GM23338 (cell line): ENCODE results near the gene RBP3. TPM values are rescaled to one million over a fixed set of nuclear protein-coding genes. Genes with fewer than 3 reads are reported as not detected.
A peak's percentile ranks its signal among the peaks of the same experiment; 100 is the strongest.

Experiments
- ATAC-seq: fragments of 200-7000 bp; cut with Tn5 transposase; 3 replicates; pipeline ENCODE4 v1.9.1; 2020
- DNase-seq: peaks from one replicate; pipeline ENCODE4 v3.0.0-alpha.2; 2015; ENCODE audit warnings: low spot score
- H2AFZ ChIP-seq: fragments of 200-600 bp; sonication (generic); 2 replicates; pipeline ENCODE4 v1.8.0; 2016; ENCODE audit warnings: antibody characterized with exemption, mild to moderate bottlenecking, moderate library complexity
- H3F3A ChIP-seq: fragments of 200-600 bp; sonication (generic); replicated peaks from 2 replicates; pipeline ENCODE4 v1.8.0; 2017; ENCODE audit warnings: antibody characterized with exemption, mixed run types, low read depth
- H3K27ac ChIP-seq: fragments of 200-600 bp; sonication (generic); 2 replicates; pipeline ENCODE4 v1.6.1; 2016; ENCODE audit warnings: low read depth
- H3K27me3 ChIP-seq: fragments of 200-600 bp; sonication (generic); 2 replicates; pipeline ENCODE4 v1.8.0; 2016; ENCODE audit warnings: mild to moderate bottlenecking, mixed run types, moderate library complexity; ENCODE audit not compliant: insufficient read depth
- H3K36me3 ChIP-seq: fragments of 200-600 bp; sonication (generic); 2 replicates; pipeline ENCODE4 v1.8.0; 2016; ENCODE audit warnings: mild to moderate bottlenecking; ENCODE audit not compliant: insufficient read depth
- H3K4me1 ChIP-seq: fragments of 200-600 bp; sonication (generic); 2 replicates; pipeline ENCODE4 v1.8.0; 2016; ENCODE audit warnings: mild to moderate bottlenecking, moderate library complexity; ENCODE audit not compliant: insufficient read depth
- H3K4me2 ChIP-seq: fragments of 200-600 bp; sonication (generic); 2 replicates; pipeline ENCODE4 v1.7.1; 2017; ENCODE audit warnings: mixed run types
- H3K4me3 ChIP-seq: fragments of 200-600 bp; sonication (generic); 2 replicates; pipeline ENCODE4 v1.6.1; 2016; ENCODE audit warnings: mixed run types
- H3K79me2 ChIP-seq: fragments of 200-600 bp; sonication (generic); replicated peaks from 2 replicates; pipeline ENCODE4 v1.8.0; 2017; ENCODE audit warnings: mild to moderate bottlenecking; ENCODE audit not compliant: insufficient read depth
- H3K9me2 ChIP-seq: fragments of 200-600 bp; sonication (generic); 2 replicates; pipeline ENCODE4 v1.8.0; 2017; ENCODE audit not compliant: insufficient read depth
- H4K20me1 ChIP-seq: fragments of 200-600 bp; sonication (generic); replicated peaks from 2 replicates; pipeline ENCODE4 v1.8.0; 2017; ENCODE audit warnings: mild to moderate bottlenecking; ENCODE audit not compliant: insufficient read depth
- H3K27ac Mint-ChIP-seq: 2 replicates; pipeline ENCODE4 v1.8.0; 2020; ENCODE audit warnings: inconsistent platforms, mild to moderate bottlenecking, moderate library complexity, mixed read lengths
- H3K27me3 Mint-ChIP-seq: 3 replicates; pipeline ENCODE4 v1.8.0; 2022; ENCODE audit warnings: low read depth, mild to moderate bottlenecking, moderate library complexity, mixed read lengths, inconsistent platforms; ENCODE audit not compliant: insufficient read depth, poor library complexity
- H3K36me3 Mint-ChIP-seq: 3 replicates; pipeline ENCODE4 v1.8.0; 2021; ENCODE audit warnings: low read depth, mild to moderate bottlenecking, inconsistent platforms, moderate library complexity, mixed read lengths
- H3K4me1 Mint-ChIP-seq: 3 replicates; pipeline ENCODE4 v1.8.0; 2020; ENCODE audit warnings: mild to moderate bottlenecking, inconsistent platforms, mixed read lengths
- H3K4me3 Mint-ChIP-seq: 3 replicates; pipeline ENCODE4 v1.8.0; 2021; ENCODE audit warnings: moderate library complexity, mild to moderate bottlenecking, inconsistent platforms, mixed read lengths
- H3K9me3 Mint-ChIP-seq: 3 replicates; pipeline ENCODE4 v1.8.0; 2020; ENCODE audit warnings: moderate library complexity, mild to moderate bottlenecking, inconsistent platforms, mixed read lengths
- CREB1 ChIP-seq: fragments of 250-450 bp; sonication (Bioruptor Pico); IDR thresholded peaks from 2 replicates; pipeline ENCODE4 v1.5.0; 2020; ENCODE audit warnings: low read depth, mild to moderate bottlenecking, moderate library complexity
- EZH2 ChIP-seq: fragments of 200-600 bp; sonication (generic); IDR thresholded peaks from one replicate; pipeline ENCODE4 v1.8.0; 2017; ENCODE audit warnings: antibody characterized with exemption, mild to moderate bottlenecking, low read depth; ENCODE audit not compliant: unreplicated experiment
- EZH2phosphoT487 ChIP-seq: fragments of 200-600 bp; sonication (generic); IDR thresholded peaks from one replicate; pipeline ENCODE4 v1.8.1; 2018; ENCODE audit warnings: antibody characterized with exemption; ENCODE audit not compliant: unreplicated experiment
- JUNB ChIP-seq: IDR thresholded peaks from one replicate; pipeline ENCODE4 v1.6.1; 2016; ENCODE audit warnings: antibody characterized with exemption; ENCODE audit not compliant: unreplicated experiment
- NANOG ChIP-seq: IDR thresholded peaks from 2 replicates; pipeline ENCODE4 v1.6.1; 2016; ENCODE audit warnings: antibody characterized with exemption, borderline replicate concordance
- STAT1 ChIP-seq: IDR thresholded peaks from one replicate; pipeline ENCODE4 v1.6.1; 2016; ENCODE audit warnings: antibody characterized with exemption; ENCODE audit not compliant: unreplicated experiment
- ZNF114 ChIP-seq: fragments of 250-450 bp; sonication (Bioruptor Pico); IDR thresholded peaks from 2 replicates; pipeline ENCODE4 v1.5.0; 2020; ENCODE audit warnings: mild to moderate bottlenecking, moderate library complexity
- polyA plus RNA-seq: library from polyadenylated mRNA; unstranded; fragments of >200 nt; fragmentation: Nextera tagmentation; extraction: Ambion mirVana; gene quantifications from 2 replicates; pipeline ENCODE4 v1.2.1, GENCODE V29; 2016
- total RNA-seq: library from RNA; depleted of rRNA; stranded (reverse); fragments of >200 nt; shearing (Covaris generic); gene quantifications from 2 replicates; pipeline ENCODE4 v1.2.3, GENCODE V29; 2014
- TF ChIP-seq, protein P1 (sequence below): IDR thresholded peaks from one replicate; pipeline ENCODE4 v1.6.1; 2018; ENCODE audit warnings: antibody characterized with exemption; ENCODE audit not compliant: unreplicated experiment
- TF ChIP-seq, protein P2 (sequence below), 2 experiments: fragments of 200-600 bp in 1 of 2; sonication (generic) in 1 of 2; conservative IDR thresholded peaks; 2 replicates each; pipeline versions ENCODE4 v1.5.1 to v1.6.1; 2016 to 2017; ENCODE audit warnings: antibody characterized with exemption in 2 of 2, low read depth in 2 of 2, mild to moderate bottlenecking in 2 of 2, moderate library complexity in 1 of 2
- TF ChIP-seq, protein P3 (sequence below): fragments of 250-450 bp; sonication (Bioruptor Pico); IDR thresholded peaks from 2 replicates; pipeline ENCODE4 v1.5.0; 2020; ENCODE audit warnings: mild to moderate bottlenecking, moderate library complexity
- TF ChIP-seq, protein P4 (sequence below): IDR thresholded peaks from 2 replicates; pipeline ENCODE4 v1.6.1; 2016; ENCODE audit warnings: antibody characterized with exemption

RBP3 gene
- total and polyA plus RNA-seq, 2 experiments from 2014 or later: not detected

DNA sequence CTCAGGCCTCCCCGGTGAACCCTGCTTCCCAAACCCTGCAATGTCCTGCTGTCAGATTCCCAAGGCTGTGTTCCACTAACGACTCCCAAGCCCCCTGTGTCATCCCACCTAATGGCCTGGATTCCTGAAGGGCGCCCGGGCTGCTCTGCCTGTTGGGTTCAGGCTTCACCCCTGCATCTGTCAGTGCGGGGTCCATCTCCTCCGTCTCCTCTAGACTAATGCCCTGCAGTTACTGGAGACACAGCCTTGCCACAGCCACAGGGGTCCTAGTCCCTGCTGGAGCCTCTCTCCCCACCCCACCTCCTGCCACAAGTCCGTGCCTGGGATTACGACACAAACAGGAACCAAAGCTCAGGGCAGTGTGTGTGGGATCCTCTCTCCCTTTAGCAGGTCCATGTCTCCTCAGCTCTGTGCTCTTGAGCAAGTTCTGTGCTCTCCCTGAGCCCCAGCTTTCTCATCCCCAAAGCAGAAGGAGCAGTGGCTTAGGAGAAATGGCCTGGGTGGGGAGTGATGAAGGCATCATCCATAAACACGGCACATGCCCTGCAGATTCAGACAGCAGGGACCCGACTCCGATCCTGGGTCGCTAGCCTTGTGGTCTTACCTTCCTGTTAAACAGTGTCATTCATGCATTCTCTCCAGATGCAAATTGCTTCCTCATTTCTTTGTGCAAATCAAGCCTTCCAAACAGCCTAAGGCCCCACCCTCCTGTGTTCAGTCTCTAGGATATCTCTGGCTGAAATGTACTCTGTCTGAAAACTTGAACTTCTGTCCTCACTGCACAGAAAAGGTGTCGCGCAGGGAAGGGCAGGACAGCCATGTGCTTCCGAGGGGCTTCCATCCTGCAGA, 8.2 kb upstream of the RBP3 start:
- Histone ChIP-seq H3K79me2 (no peaks in the 10 kb centered on the region), H3K27ac (no peak overlapping the region), H3K36me3 (no peaks in the 10 kb centered on the region), H3K4me3 (no peak overlapping the region), H3K4me1 (peaks cover 7% of the 10 kb centered on the region; the same call in 1 of the 2 replicates), H4K20me1 (no peaks in the 10 kb centered on the region), H3K4me2 (no peak overlapping the region), H3F3A (no peaks in the 10 kb centered on the region), H3K9me2 (no peaks in the 10 kb centered on the region), H2AFZ (peak overlapping the region; percentile 11; the same call in 1 of the 2 replicates), H3K27me3 (no peaks in the 10 kb centered on the region)
- Mint-ChIP-seq H3K36me3 (no peaks in the 10 kb centered on the region), H3K27ac (peak overlapping the region; percentile 5; the same call in 1 of the 2 replicates), H3K4me3 (no peak overlapping the region), H3K27me3 (peaks cover 8% of the 10 kb centered on the region), H3K4me1 (peaks cover 27% of the 10 kb centered on the region), H3K9me3 (no peaks in the 10 kb centered on the region)
- no peak for TF ChIP-seq NANOG
- TF ChIP-seq, protein P1, sequence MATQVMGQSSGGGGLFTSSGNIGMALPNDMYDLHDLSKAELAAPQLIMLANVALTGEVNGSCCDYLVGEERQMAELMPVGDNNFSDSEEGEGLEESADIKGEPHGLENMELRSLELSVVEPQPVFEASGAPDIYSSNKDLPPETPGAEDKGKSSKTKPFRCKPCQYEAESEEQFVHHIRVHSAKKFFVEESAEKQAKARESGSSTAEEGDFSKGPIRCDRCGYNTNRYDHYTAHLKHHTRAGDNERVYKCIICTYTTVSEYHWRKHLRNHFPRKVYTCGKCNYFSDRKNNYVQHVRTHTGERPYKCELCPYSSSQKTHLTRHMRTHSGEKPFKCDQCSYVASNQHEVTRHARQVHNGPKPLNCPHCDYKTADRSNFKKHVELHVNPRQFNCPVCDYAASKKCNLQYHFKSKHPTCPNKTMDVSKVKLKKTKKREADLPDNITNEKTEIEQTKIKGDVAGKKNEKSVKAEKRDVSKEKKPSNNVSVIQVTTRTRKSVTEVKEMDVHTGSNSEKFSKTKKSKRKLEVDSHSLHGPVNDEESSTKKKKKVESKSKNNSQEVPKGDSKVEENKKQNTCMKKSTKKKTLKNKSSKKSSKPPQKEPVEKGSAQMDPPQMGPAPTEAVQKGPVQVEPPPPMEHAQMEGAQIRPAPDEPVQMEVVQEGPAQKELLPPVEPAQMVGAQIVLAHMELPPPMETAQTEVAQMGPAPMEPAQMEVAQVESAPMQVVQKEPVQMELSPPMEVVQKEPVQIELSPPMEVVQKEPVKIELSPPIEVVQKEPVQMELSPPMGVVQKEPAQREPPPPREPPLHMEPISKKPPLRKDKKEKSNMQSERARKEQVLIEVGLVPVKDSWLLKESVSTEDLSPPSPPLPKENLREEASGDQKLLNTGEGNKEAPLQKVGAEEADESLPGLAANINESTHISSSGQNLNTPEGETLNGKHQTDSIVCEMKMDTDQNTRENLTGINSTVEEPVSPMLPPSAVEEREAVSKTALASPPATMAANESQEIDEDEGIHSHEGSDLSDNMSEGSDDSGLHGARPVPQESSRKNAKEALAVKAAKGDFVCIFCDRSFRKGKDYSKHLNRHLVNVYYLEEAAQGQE: no peak
- no peak for TF ChIP-seq STAT1
- no peak for TF ChIP-seq JUNB
- TF ChIP-seq ZNF114 (CRISPR knock-in tag): no peak
- TF ChIP-seq EZH2phosphoT487: no peak
- TF ChIP-seq, protein P2, sequence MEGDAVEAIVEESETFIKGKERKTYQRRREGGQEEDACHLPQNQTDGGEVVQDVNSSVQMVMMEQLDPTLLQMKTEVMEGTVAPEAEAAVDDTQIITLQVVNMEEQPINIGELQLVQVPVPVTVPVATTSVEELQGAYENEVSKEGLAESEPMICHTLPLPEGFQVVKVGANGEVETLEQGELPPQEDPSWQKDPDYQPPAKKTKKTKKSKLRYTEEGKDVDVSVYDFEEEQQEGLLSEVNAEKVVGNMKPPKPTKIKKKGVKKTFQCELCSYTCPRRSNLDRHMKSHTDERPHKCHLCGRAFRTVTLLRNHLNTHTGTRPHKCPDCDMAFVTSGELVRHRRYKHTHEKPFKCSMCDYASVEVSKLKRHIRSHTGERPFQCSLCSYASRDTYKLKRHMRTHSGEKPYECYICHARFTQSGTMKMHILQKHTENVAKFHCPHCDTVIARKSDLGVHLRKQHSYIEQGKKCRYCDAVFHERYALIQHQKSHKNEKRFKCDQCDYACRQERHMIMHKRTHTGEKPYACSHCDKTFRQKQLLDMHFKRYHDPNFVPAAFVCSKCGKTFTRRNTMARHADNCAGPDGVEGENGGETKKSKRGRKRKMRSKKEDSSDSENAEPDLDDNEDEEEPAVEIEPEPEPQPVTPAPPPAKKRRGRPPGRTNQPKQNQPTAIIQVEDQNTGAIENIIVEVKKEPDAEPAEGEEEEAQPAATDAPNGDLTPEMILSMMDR (conservative IDR thresholded peaks at IDR 0.05; ENCODE audit: low read depth in 2 of 2): no peak
- TF ChIP-seq, protein P3, sequence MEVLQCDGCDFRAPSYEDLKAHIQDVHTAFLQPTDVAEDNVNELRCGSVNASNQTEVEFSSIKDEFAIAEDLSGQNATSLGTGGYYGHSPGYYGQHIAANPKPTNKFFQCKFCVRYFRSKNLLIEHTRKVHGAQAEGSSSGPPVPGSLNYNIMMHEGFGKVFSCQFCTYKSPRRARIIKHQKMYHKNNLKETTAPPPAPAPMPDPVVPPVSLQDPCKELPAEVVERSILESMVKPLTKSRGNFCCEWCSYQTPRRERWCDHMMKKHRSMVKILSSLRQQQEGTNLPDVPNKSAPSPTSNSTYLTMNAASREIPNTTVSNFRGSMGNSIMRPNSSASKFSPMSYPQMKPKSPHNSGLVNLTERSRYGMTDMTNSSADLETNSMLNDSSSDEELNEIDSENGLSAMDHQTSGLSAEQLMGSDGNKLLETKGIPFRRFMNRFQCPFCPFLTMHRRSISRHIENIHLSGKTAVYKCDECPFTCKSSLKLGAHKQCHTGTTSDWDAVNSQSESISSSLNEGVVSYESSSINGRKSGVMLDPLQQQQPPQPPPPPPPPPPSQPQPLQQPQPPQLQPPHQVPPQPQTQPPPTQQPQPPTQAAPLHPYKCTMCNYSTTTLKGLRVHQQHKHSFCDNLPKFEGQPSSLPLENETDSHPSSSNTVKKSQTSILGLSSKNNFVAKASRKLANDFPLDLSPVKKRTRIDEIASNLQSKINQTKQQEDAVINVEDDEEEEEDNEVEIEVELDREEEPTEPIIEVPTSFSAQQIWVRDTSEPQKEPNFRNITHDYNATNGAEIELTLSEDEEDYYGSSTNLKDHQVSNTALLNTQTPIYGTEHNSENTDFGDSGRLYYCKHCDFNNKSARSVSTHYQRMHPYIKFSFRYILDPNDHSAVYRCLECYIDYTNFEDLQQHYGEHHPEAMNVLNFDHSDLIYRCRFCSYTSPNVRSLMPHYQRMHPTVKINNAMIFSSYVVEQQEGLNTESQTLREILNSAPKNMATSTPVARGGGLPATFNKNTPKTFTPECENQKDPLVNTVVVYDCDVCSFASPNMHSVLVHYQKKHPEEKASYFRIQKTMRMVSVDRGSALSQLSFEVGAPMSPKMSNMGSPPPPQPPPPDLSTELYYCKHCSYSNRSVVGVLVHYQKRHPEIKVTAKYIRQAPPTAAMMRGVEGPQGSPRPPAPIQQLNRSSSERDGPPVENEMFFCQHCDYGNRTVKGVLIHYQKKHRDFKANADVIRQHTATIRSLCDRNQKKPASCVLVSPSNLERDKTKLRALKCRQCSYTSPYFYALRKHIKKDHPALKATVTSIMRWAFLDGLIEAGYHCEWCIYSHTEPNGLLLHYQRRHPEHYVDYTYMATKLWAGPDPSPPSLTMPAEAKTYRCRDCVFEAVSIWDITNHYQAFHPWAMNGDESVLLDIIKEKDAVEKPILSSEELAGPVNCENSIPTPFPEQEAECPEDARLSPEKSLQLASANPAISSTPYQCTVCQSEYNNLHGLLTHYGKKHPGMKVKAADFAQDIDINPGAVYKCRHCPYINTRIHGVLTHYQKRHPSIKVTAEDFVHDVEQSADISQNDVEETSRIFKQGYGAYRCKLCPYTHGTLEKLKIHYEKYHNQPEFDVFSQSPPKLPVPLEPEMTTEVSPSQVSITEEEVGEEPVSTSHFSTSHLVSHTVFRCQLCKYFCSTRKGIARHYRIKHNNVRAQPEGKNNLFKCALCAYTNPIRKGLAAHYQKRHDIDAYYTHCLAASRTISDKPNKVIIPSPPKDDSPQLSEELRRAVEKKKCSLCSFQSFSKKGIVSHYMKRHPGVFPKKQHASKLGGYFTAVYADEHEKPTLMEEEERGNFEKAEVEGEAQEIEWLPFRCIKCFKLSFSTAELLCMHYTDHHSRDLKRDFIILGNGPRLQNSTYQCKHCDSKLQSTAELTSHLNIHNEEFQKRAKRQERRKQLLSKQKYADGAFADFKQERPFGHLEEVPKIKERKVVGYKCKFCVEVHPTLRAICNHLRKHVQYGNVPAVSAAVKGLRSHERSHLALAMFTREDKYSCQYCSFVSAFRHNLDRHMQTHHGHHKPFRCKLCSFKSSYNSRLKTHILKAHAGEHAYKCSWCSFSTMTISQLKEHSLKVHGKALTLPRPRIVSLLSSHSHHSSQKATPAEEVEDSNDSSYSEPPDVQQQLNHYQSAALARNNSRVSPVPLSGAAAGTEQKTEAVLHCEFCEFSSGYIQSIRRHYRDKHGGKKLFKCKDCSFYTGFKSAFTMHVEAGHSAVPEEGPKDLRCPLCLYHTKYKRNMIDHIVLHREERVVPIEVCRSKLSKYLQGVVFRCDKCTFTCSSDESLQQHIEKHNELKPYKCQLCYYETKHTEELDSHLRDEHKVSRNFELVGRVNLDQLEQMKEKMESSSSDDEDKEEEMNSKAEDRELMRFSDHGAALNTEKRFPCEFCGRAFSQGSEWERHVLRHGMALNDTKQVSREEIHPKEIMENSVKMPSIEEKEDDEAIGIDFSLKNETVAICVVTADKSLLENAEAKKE (CRISPR knock-in tag): no peak
- TF ChIP-seq EZH2: no peak
- TF ChIP-seq, protein P4, sequence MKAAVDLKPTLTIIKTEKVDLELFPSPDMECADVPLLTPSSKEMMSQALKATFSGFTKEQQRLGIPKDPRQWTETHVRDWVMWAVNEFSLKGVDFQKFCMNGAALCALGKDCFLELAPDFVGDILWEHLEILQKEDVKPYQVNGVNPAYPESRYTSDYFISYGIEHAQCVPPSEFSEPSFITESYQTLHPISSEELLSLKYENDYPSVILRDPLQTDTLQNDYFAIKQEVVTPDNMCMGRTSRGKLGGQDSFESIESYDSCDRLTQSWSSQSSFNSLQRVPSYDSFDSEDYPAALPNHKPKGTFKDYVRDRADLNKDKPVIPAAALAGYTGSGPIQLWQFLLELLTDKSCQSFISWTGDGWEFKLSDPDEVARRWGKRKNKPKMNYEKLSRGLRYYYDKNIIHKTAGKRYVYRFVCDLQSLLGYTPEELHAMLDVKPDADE: no peak
- no peak for TF ChIP-seq CREB1
- DNase-seq: no peak
- peak; percentile 34 for ATAC-seq
